ENCODE data around the gene ANKUB1. TPM values are rescaled to one million over a fixed set of nuclear protein-coding genes. Genes with fewer than 3 reads are reported as not detected.
A peak's percentile ranks its signal among the peaks of the same experiment; 100 is the strongest.

Gene ANKUB1
- polyA plus RNA-seq, 3 donors = 0.05 TPM; not detected in 2

DNA sequence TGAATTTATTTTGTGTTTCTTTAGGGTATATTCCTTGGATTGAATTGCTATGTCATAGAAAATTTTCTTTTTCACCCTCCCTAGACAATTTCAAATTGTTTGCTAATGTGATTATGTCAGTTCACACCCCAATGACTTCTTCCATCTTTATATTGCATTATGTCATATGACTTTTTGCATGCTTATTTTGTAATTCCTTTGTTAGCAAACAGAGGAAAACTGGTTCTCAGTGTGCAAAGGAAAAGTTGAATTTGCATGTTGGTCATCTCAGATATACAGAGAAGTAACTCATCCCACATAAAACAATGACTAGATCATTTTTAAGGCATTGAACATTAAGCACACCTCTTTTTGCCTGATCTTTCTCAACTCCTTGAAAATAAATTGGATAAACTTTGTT is 17.3 kb upstream of the ANKUB1 start:
- H3K27me3 Mint-ChIP-seq (ENCODE audit: low read depth in 3 of 3) = peaks cover 2 to 5% (median 3%) of the 10 kb centered on the region in 3 donors
- H3K36me3 Mint-ChIP-seq = no peaks in the 10 kb centered on the region
- H3K9me3 Mint-ChIP-seq = peaks cover 0 to 4% (median 0%) of the 10 kb centered on the region in 7 donors
- Histone ChIP-seq H3K79me2 (ENCODE audit: insufficient read depth, low read length) (peaks cover 17% of the 10 kb centered on the region), H3K9ac (ENCODE audit: insufficient read depth, low read length, poor library complexity, severe bottlenecking) (no peak overlapping the region), H3K4me3 (replicated peaks in 1 of 3; ENCODE audit: low read depth in 2 of 3, low read length in 3 of 3) (no peak overlapping the region), H3K27me3 (ENCODE audit: control insufficient read depth in 2 of 2, insufficient read depth in 2 of 2, low read length in 2 of 2) (no peaks in the 10 kb centered on the region), H3K4me1 (ENCODE audit: control insufficient read depth in 1 of 2, insufficient read depth in 2 of 2, low read length in 2 of 2) (peaks cover 22 to 30% of the 10 kb centered on the region in 2 donors), H2AFZ (ENCODE audit: insufficient read depth, low read depth, low read length, poor library complexity, severe bottlenecking) (no peak overlapping the region), H3K27ac (ENCODE audit: low read depth in 1 of 2, low read length in 2 of 2) (peak overlapping the region in 1 of 2 donors; percentile 9), H3K36me3 (replicated peaks in 1 of 2; ENCODE audit: control insufficient read depth in 1 of 2, insufficient read depth in 2 of 2, low read length in 2 of 2) (no peaks in the 10 kb centered on the region), H3K4me2 (replicated peaks; ENCODE audit: extremely low read depth, low read length, poor library complexity, severe bottlenecking) (no peak overlapping the region), H4K20me1 (ENCODE audit: insufficient read depth, low read length) (no peaks in the 10 kb centered on the region), H3K9me3 (replicated peaks in 1 of 2; ENCODE audit: control insufficient read depth in 1 of 2, insufficient read depth in 1 of 2, low read length in 2 of 2) (no peaks in the 10 kb centered on the region)
- DNase-seq = peak; percentile 46 to 74 (median 74)
- intact Hi-C loops (cut with micrococcal nuclease) = loop anchor here in 1 of 2 donors (5.0 kb wide), 2 partner anchors 37 to 57 kb away; partner anchors contain the start of gene COMMD2
- H3K4me3 Mint-ChIP-seq = no peak overlapping the region
- peak overlapping the region in 4 of 7 donors; percentile 8 to 75 (median 62) for H3K27ac Mint-ChIP-seq
- TF ChIP-seq, protein P1, sequence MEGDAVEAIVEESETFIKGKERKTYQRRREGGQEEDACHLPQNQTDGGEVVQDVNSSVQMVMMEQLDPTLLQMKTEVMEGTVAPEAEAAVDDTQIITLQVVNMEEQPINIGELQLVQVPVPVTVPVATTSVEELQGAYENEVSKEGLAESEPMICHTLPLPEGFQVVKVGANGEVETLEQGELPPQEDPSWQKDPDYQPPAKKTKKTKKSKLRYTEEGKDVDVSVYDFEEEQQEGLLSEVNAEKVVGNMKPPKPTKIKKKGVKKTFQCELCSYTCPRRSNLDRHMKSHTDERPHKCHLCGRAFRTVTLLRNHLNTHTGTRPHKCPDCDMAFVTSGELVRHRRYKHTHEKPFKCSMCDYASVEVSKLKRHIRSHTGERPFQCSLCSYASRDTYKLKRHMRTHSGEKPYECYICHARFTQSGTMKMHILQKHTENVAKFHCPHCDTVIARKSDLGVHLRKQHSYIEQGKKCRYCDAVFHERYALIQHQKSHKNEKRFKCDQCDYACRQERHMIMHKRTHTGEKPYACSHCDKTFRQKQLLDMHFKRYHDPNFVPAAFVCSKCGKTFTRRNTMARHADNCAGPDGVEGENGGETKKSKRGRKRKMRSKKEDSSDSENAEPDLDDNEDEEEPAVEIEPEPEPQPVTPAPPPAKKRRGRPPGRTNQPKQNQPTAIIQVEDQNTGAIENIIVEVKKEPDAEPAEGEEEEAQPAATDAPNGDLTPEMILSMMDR (IDR thresholded peaks at IDR 0.05) = no peak
- peaks cover 29% of the 10 kb centered on the region for H3K4me1 Mint-ChIP-seq

DNA sequence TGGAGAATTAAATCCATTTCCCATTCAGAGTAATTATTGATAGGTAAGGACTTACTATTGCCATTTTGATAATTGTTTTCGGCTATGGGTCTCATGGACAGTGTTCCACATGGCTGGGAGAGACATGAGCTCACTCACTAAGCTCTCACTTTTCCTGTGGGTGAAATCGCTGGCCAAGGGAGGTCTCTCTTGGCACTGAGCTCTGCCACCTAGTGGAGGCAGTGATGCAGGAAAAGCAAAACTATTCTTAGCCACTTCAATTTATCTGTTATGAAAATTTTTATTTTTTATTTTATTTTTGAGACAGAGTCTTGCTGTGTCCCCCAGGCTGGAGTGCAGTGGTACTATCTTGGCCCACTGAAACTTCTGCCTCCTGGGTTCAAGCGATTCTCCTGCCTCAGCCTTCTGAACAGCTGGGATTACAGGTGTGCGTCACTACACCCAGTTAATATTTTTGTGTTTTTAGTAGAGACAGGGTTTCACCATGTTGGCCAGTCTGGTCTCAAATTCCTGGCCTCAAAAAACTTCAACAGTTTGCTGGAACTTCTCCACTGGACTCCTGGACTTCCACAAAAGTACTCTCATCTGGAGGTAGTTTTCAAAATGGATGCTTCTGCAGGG is 16.0 kb upstream of the ANKUB1 start:
- 0% methylated on average over 1 of the region's 4 CpGs for WGBS (ENCODE audit: insufficient coverage)
- Mint-ChIP-seq H3K27me3 (ENCODE audit: low read depth in 3 of 3) (peaks cover 0 to 5% (median 2%) of the 10 kb centered on the region in 3 donors), H3K4me3 (no peak overlapping the region), H3K4me1 (peaks cover 24% of the 10 kb centered on the region), H3K27ac (no peak overlapping the region), H3K9me3 (peaks cover 0 to 4% (median under 1%) of the 10 kb centered on the region in 7 donors), H3K36me3 (no peaks in the 10 kb centered on the region)
- Histone ChIP-seq H3K36me3 (replicated peaks in 1 of 2; ENCODE audit: control insufficient read depth in 1 of 2, insufficient read depth in 2 of 2, low read length in 2 of 2) (no peaks in the 10 kb centered on the region), H2AFZ (ENCODE audit: insufficient read depth, low read depth, low read length, poor library complexity, severe bottlenecking) (no peak overlapping the region), H3K4me2 (replicated peaks; ENCODE audit: extremely low read depth, low read length, poor library complexity, severe bottlenecking) (no peak overlapping the region), H4K20me1 (ENCODE audit: insufficient read depth, low read length) (no peaks in the 10 kb centered on the region), H3K27ac (ENCODE audit: low read depth in 1 of 2, low read length in 2 of 2) (no peak overlapping the region), H3K79me2 (ENCODE audit: insufficient read depth, low read length) (peaks cover 4% of the 10 kb centered on the region), H3K9me3 (replicated peaks in 1 of 2; ENCODE audit: control insufficient read depth in 1 of 2, insufficient read depth in 1 of 2, low read length in 2 of 2) (no peaks in the 10 kb centered on the region), H3K4me1 (ENCODE audit: control insufficient read depth in 1 of 2, insufficient read depth in 2 of 2, low read length in 2 of 2) (peaks cover 14 to 24% of the 10 kb centered on the region in 2 donors), H3K27me3 (ENCODE audit: control insufficient read depth in 2 of 2, insufficient read depth in 2 of 2, low read length in 2 of 2) (no peaks in the 10 kb centered on the region), H3K4me3 (replicated peaks in 1 of 3; ENCODE audit: low read depth in 2 of 3, low read length in 3 of 3) (no peak overlapping the region), H3K9ac (ENCODE audit: insufficient read depth, low read length, poor library complexity, severe bottlenecking) (no peak overlapping the region)
- peak; percentile 59 to 72 (median 71) for DNase-seq
- intact Hi-C loops (cut with micrococcal nuclease) = loop anchor here in 1 of 2 donors (5.0 kb wide), 2 partner anchors 36 to 56 kb away; partner anchors contain the start of gene COMMD2
- TF ChIP-seq, protein P1 (IDR thresholded peaks at IDR 0.05) = peak; percentile 89

Measured in CD14-positive monocyte (primary cell).